ENCODE data around the gene ZNF396.

The ZNF396 gene

DNA sequence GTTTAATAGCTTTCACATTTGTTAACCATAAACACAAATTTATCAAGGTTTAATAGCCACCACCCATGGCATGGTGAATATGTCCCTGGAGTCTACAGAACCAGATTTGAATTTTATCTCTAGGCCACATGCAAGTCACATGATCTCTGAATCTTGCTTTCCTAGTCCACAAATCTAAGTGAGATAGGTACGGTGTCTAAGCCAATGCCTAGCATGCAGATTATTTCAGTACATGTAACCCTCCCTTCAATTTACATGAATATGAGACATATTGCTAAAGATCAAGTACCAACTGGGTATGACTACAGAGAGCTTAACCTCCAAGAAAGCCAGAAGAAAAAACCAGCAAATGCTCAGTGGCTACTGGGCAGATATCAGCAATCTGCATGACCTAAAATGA is 42.9 kb downstream of the ZNF396 start:
- no peak for DNase-seq

DNA sequence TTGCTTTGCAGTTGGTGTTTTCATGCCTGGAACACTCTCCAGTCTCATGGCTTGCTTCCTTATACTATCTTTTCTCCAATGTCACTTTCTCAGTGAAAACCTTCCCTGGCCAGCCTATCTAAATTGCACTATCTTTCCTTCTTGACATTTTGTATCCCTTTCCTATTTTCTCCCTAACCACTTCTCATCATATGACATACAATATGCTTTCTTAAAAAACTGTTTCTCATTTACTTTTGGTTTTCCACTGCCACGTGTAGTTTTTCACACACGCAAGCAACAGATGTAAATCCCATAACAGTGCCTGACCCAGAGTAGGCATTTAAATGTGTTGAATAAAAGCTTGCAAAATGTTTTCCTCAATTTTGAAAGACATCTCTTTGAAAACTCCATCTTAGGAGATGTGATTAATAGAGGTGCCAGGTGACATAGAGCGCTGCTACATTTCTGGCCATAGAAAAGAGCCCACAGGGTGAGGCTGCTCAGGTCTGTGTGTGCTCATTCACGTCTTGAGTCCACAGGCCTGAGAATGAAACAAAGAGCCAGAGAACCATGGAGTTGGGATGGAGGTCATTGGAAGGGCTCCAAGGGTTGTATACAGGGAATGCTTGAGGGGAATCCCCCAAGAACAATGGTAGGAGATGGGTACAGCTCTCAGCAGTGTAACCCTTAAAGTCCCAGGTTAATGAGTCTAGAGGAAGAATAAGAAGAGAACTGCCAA is 45.6 kb downstream of the ZNF396 start:
- no peak for DNase-seq

GRCh38 chr18:35328868-35329267 is 48.3 kb downstream of the ZNF396 start:
- no peak for DNase-seq

DNA sequence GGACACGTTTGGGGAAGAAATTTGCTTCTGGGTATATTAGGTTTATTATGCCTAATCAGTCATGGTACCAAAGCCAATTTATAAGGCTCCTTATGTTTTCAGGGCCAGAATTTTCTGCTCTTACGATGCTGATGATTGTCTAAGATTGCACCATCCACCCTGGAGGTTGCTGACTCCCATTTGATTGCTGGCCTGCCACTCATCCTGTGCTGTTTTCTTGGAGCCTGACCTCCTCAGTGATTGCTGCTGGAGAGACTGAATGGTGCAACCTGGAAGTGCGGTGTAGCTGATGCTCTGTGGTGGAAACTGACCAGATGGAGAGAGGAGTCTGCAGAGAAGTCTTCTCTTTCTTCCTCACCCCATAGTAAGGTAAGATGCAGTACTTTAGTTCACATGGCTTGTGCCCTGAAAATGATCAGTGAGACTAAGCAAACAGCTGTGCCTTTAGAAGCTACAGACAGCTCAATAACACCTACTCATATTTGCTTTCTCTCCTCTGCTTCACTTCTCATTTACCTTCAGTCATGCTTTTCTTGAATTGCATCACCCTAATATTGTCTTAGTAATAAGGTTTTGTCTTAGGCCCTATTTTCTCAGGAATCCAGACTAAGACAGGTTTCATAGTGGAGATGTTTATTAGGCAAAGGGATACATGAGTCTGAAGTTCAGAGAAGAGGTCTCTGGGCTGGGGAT is 50.3 kb downstream of the ZNF396 start:
- no peak for DNase-seq

GRCh38 chr18:35324926-35325655 is 52.0 kb downstream of the ZNF396 start:
- no peak for DNase-seq

GRCh38 chr18:35322486-35323458 is 54.4 kb downstream of the ZNF396 start:
- DNase-seq = no peak

All from NCI-H748 treated with DMSO at 0.1 percent for 48 hours (cell line).